Fibroblast of lung (primary cell): ENCODE measurements around the gene TMEM60.

Source experiments
- EZH2 ChIP-seq: IDR thresholded peaks from 2 replicates; pipeline ENCODE4 v1.5.1; 2012; ENCODE audit warnings: low read length, control low read depth, mild to moderate bottlenecking; ENCODE audit errors: missing control alignments
- TF ChIP-seq, protein P1 (sequence below), 2 donors: IDR thresholded peaks in 1 of 2; conservative IDR thresholded peaks in 1 of 2; 1 replicate in 1 of 2; 2 replicates in 1 of 2; pipeline ENCODE4 v1.5.1; 2011 to 2012; ENCODE audit warnings: low read length in 2 of 2, control low read depth in 1 of 2, inconsistent platforms in 1 of 2, low read depth in 1 of 2, mild to moderate bottlenecking in 1 of 2

DNA sequence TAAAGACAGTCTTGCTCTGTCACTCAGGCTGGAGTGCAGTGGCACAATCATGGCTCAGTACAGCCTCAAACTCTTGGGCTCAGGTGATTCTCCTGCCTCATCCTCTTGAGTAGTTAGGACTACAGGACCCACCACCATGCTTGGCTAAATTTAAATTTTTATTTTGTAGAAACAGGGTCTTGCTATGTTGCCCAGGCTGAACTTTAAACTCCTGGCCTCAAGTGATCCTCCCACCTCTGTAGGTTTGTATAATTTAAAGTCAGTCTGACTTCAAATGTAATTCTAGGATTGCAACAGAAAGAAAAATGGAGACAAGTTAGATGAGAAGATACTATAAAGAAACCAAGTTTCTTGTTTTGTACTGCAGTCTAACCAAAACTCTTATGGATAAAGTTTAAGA lies 11.5 kb downstream of the TMEM60 start:
- TF ChIP-seq, protein P1, sequence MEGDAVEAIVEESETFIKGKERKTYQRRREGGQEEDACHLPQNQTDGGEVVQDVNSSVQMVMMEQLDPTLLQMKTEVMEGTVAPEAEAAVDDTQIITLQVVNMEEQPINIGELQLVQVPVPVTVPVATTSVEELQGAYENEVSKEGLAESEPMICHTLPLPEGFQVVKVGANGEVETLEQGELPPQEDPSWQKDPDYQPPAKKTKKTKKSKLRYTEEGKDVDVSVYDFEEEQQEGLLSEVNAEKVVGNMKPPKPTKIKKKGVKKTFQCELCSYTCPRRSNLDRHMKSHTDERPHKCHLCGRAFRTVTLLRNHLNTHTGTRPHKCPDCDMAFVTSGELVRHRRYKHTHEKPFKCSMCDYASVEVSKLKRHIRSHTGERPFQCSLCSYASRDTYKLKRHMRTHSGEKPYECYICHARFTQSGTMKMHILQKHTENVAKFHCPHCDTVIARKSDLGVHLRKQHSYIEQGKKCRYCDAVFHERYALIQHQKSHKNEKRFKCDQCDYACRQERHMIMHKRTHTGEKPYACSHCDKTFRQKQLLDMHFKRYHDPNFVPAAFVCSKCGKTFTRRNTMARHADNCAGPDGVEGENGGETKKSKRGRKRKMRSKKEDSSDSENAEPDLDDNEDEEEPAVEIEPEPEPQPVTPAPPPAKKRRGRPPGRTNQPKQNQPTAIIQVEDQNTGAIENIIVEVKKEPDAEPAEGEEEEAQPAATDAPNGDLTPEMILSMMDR (conservative IDR thresholded peaks at IDR 0.05 in 1 of 2, IDR thresholded peaks at IDR 0.05 in 1 of 2; ENCODE audit: low read depth in 1 of 2, low read length in 2 of 2) = no peak
- no peak for TF ChIP-seq EZH2
